K562 (cell line): ENCODE data around the gene CD34. TPM values are rescaled to one million over a fixed set of nuclear protein-coding genes. Genes with fewer than 3 reads are reported as not detected.

Experiments
- BRCA1 ChIP-seq, 2 experiments: fragments of 450-650 bp in 1 of 2; sonication (generic) in 1 of 2; formaldehyde crosslinking in 1 of 2; IDR thresholded peaks; 2 replicates each; pipeline versions ENCODE4 v1.5.0 to v1.6.1; 2017 to 2020; ENCODE audit warnings: mild to moderate bottlenecking in 1 of 2, missing genetic modification reagents in 1 of 2
- BRF1 ChIP-seq: IDR thresholded peaks from 3 replicates; pipeline ENCODE4 v1.6.1; 2011; ENCODE audit warnings: borderline replicate concordance, mild to moderate bottlenecking; ENCODE audit not compliant: insufficient read length; ENCODE audit errors: extremely low read depth
- CTBP1 ChIP-seq: fragments of 450-650 bp; IDR thresholded peaks from 2 replicates; pipeline ENCODE4 v1.6.1; 2016; ENCODE audit warnings: borderline replicate concordance
- FIP1L1 ChIP-seq: fragments of 200-400 bp; formaldehyde crosslinking; IDR thresholded peaks from 2 replicates; pipeline ENCODE4 v1.6.1; 2018; ENCODE audit warnings: mild to moderate bottlenecking, low read depth, low read length; ENCODE audit not compliant: poor library complexity, severe bottlenecking
- FOS ChIP-seq: IDR thresholded peaks from 3 replicates; pipeline ENCODE4 v1.6.1; 2011; ENCODE audit not compliant: insufficient read length; ENCODE audit errors: extremely low read depth
- HMGN3 ChIP-seq: IDR thresholded peaks from 2 replicates; pipeline ENCODE4 v1.6.1; 2011; ENCODE audit warnings: borderline replicate concordance, low read depth, mild to moderate bottlenecking, mixed read lengths, low read length; ENCODE audit not compliant: insufficient read length; ENCODE audit errors: extremely low read depth
- HNRNPL ChIP-seq: fragments of 200-400 bp; formaldehyde crosslinking; IDR thresholded peaks from 2 replicates; pipeline ENCODE4 v1.6.1; 2017; ENCODE audit warnings: low read depth, mild to moderate bottlenecking, low read length
- HNRNPUL1 ChIP-seq: fragments of 200-400 bp; formaldehyde crosslinking; IDR thresholded peaks from 2 replicates; pipeline ENCODE4 v1.6.1; 2017; ENCODE audit warnings: low read length
- KLF10 ChIP-seq: fragments of 250-450 bp; sonication (Bioruptor Pico); IDR thresholded peaks from 2 replicates; pipeline ENCODE4 v1.6.1; 2021; ENCODE audit warnings: matching md5 sums
- MTA3 ChIP-seq: fragments of 450-650 bp; formaldehyde crosslinking; IDR thresholded peaks from 2 replicates; pipeline ENCODE4 v1.6.1; 2017; ENCODE audit warnings: mild to moderate bottlenecking, borderline replicate concordance
- NCOA2 ChIP-seq, 2 experiments: fragments of 450-650 bp; IDR thresholded peaks; 2 replicates each; pipeline ENCODE4 v1.6.1; 2018; ENCODE audit warnings: mild to moderate bottlenecking in 2 of 2, moderate library complexity in 1 of 2; ENCODE audit not compliant: partially characterized antibody in 2 of 2
- RBM25 ChIP-seq: fragments of 200-400 bp; formaldehyde crosslinking; IDR thresholded peaks from 2 replicates; pipeline ENCODE4 v1.6.1; 2018; ENCODE audit warnings: low read length, low read depth, moderate library complexity; ENCODE audit not compliant: severe bottlenecking
- RUNX1 ChIP-seq: sonication (generic); IDR thresholded peaks from 2 replicates; pipeline ENCODE4 v1.6.1; 2016; ENCODE audit warnings: antibody characterized with exemption, low read depth
- SNRNP70 ChIP-seq: fragments of 200-400 bp; formaldehyde crosslinking; optimal IDR thresholded peaks from 2 replicates; pipeline ENCODE3; 2017; ENCODE audit warnings: low read depth, low read length
- SPI1 ChIP-seq: IDR thresholded peaks from 2 replicates; pipeline ENCODE4 v1.6.1; 2011; ENCODE audit warnings: low read depth, low read length, control low read depth, borderline replicate concordance
- SREBF1 ChIP-seq: fragments of 150-350 bp; IDR thresholded peaks from 2 replicates; pipeline ENCODE4 v1.6.1; 2014; ENCODE audit warnings: antibody characterized with exemption, low read depth, low read length, borderline replicate concordance
- TEAD4 ChIP-seq, 2 experiments: sonication (generic) in 1 of 2; formaldehyde crosslinking in 1 of 2; IDR thresholded peaks; 2 replicates each; pipeline versions ENCODE4 v1.6.1 to v1.8.0; 2012 to 2022; ENCODE audit warnings: borderline replicate concordance in 1 of 2, inconsistent platforms in 1 of 2, low read length in 1 of 2, mild to moderate bottlenecking in 1 of 2, missing genetic modification reagents in 1 of 2
- ZNF24 ChIP-seq: fragments of 450-650 bp; IDR thresholded peaks from 2 replicates; pipeline ENCODE4 v1.6.1; 2016
- ZNF274 ChIP-seq: IDR thresholded peaks from 2 replicates; pipeline ENCODE4 v1.6.1; 2011; ENCODE audit warnings: low read depth, mild to moderate bottlenecking, low read length, moderate library complexity, borderline replicate concordance
- ZNF583 ChIP-seq: fragments of 250-450 bp; sonication (Bioruptor Pico); IDR thresholded peaks from 2 replicates; pipeline ENCODE4 v1.4.0; 2020
- ZNF584 ChIP-seq: fragments of 200-800 bp; sonication (Bioruptor generic); IDR thresholded peaks from 2 replicates; pipeline ENCODE4 v1.6.1; 2016; ENCODE audit warnings: low read depth, mild to moderate bottlenecking, missing genetic modification characterization, missing compliant biosample characterization
- ZNF764 ChIP-seq: fragments of 250-450 bp; sonication (Bioruptor Pico); IDR thresholded peaks from 2 replicates; pipeline ENCODE4 v1.4.0; 2020; ENCODE audit warnings: low read depth, mild to moderate bottlenecking, moderate library complexity
- polyA plus RNA-seq, 8 experiments: library from polyadenylated mRNA; depleted of rRNA in 4 of 8; stranded (reverse) in 5 of 8; unstranded in 3 of 8; fragments of >200 nt; fragmentation: Nextera tagmentation in 2 of 8; fragmentation: Illumina TruSeq in 1 of 8; extraction: Ambion mirVana in 2 of 8; extraction: Trizol in 1 of 8; gene quantifications; 2 replicates each; pipeline versions ENCODE4 v1.2.1 to v1.2.3, GENCODE V29; 2011 to 2014; ENCODE audit warnings: inconsistent platforms in 1 of 8, missing spikeins in 1 of 8
- total RNA-seq, 7 experiments: library from RNA; depleted of rRNA in 6 of 7; stranded (reverse); fragments of >200 nt in 6 of 7; fragmentation: Illumina TruSeq in 2 of 7; extraction: Trizol in 2 of 7; gene quantifications; 2 replicates each; pipeline versions ENCODE4 v1.2.1 to v1.2.3, GENCODE V29; 2011 to 2021; ENCODE audit warnings: low replicate concordance in 1 of 7
- TF ChIP-seq, protein P1 (sequence below): fragments of 450-650 bp; IDR thresholded peaks from 2 replicates; pipeline ENCODE4 v1.6.1; 2016; ENCODE audit warnings: mild to moderate bottlenecking

Gene CD34
- total and polyA plus RNA-seq, 9 of the 15 experiments (the other 6 are each of a cell fraction or from before 2014, with no cell fraction given) = not detected

GRCh38 chr1:207935166-207935583 lies 24.2 kb upstream of the CD34 start (continued):
- no peak for TF ChIP-seq SREBF1
- no peak for TF ChIP-seq ZNF764 (CRISPR knock-in tag)
- peak; percentile 71; the same call in 1 of the 2 replicates for TF ChIP-seq ZNF24
- no peak for TF ChIP-seq BRCA1 (IDR thresholded peaks at IDR 0.05)
- no peak for TF ChIP-seq BRCA1 (CRISPR knock-in tag; IDR thresholded peaks at IDR 0.05)
- TF ChIP-seq SPI1 = peak; percentile 83
- TF ChIP-seq FIP1L1 = no peak
- TF ChIP-seq HNRNPUL1 = no peak
- no peak for TF ChIP-seq ZNF274
- TF ChIP-seq BRF1 = no peak
- TF ChIP-seq HMGN3 = no peak
- TF ChIP-seq NCOA2 (IDR thresholded peaks at IDR 0.05; ENCODE audit: partially characterized antibody in 2 of 2) = peak in 1 of 2 experiments; percentile 12
- TF ChIP-seq KLF10 (CRISPR knock-in tag) = no peak
- TF ChIP-seq, protein P1, sequence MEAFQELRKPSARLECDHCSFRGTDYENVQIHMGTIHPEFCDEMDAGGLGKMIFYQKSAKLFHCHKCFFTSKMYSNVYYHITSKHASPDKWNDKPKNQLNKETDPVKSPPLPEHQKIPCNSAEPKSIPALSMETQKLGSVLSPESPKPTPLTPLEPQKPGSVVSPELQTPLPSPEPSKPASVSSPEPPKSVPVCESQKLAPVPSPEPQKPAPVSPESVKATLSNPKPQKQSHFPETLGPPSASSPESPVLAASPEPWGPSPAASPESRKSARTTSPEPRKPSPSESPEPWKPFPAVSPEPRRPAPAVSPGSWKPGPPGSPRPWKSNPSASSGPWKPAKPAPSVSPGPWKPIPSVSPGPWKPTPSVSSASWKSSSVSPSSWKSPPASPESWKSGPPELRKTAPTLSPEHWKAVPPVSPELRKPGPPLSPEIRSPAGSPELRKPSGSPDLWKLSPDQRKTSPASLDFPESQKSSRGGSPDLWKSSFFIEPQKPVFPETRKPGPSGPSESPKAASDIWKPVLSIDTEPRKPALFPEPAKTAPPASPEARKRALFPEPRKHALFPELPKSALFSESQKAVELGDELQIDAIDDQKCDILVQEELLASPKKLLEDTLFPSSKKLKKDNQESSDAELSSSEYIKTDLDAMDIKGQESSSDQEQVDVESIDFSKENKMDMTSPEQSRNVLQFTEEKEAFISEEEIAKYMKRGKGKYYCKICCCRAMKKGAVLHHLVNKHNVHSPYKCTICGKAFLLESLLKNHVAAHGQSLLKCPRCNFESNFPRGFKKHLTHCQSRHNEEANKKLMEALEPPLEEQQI = peak; percentile 86; the same call in 1 of the 2 replicates
- TF ChIP-seq TEAD4 (IDR thresholded peaks at IDR 0.05; ENCODE audit: low read length) = peak; percentile 97
- TF ChIP-seq TEAD4 (CRISPR knock-in tag; IDR thresholded peaks at IDR 0.05; ENCODE audit: borderline replicate concordance) = no peak
- no peak for TF ChIP-seq SNRNP70
- TF ChIP-seq RBM25 = no peak
- peak; percentile 93 for TF ChIP-seq MTA3
- TF ChIP-seq CTBP1 = peak; percentile 33; the same call in 1 of the 2 replicates
- TF ChIP-seq ZNF584 (CRISPR knock-in tag) = peak; percentile 83; the same call in 1 of the 2 replicates
- TF ChIP-seq ZNF583 (CRISPR knock-in tag) = peak; percentile 31; the same call in 1 of the 2 replicates
- TF ChIP-seq HNRNPL = no peak
- TF ChIP-seq FOS = no peak
- no peak for TF ChIP-seq RUNX1
